ENCODE data around the gene SCD5.

The SCD5 gene

GRCh38 chr4:82623121-82623683 lies 175.4 kb downstream of the SCD5 start:
- Histone ChIP-seq H3K4me3 (no peak overlapping the region), H3K27ac (no peak overlapping the region)

GRCh38 chr4:82621251-82621650 lies 177.3 kb downstream of the SCD5 start:
- H3K36me3 ChIP-seq, result no peaks in the 10 kb centered on the region
- H4K20me1 ChIP-seq, result no peaks in the 10 kb centered on the region

More at GRCh38 chr4:82623121-82623683, 175.4 kb downstream of the SCD5 start:
- Histone ChIP-seq H3K4me2 (peak overlapping the region; percentile 17; the same call in 1 of the 2 replicates), H4K20me1 (no peaks in the 10 kb centered on the region), H3K9me3 (no peaks in the 10 kb centered on the region), H3K4me1 (peaks cover 14% of the 10 kb centered on the region), H3K27me3 (no peaks in the 10 kb centered on the region), H3K9ac (no peak overlapping the region), H3K36me3 (peaks cover 6% of the 10 kb centered on the region; the same call in 1 of the 2 replicates)
- TF ChIP-seq Cebpa-rat (IDR thresholded peaks at IDR 0.05), result no peak

GRCh38 chr4:82620126-82620735 lies 178.4 kb downstream of the SCD5 start:
- Histone ChIP-seq H3K27ac (no peak overlapping the region), H3K36me3 (no peaks in the 10 kb centered on the region), H3K27me3 (no peaks in the 10 kb centered on the region), H3K9ac (no peak overlapping the region), H3K4me3 (no peak overlapping the region), H3K4me2 (no peak overlapping the region), H3K9me3 (no peaks in the 10 kb centered on the region), H3K4me1 (peaks cover 14% of the 10 kb centered on the region), H4K20me1 (no peaks in the 10 kb centered on the region)
- TF ChIP-seq Cebpa-rat (IDR thresholded peaks at IDR 0.05), result no peak

More at GRCh38 chr4:82621251-82621650, 177.3 kb downstream of the SCD5 start:
- H3K9ac ChIP-seq, result no peak overlapping the region
- peaks cover 14% of the 10 kb centered on the region for H3K4me1 ChIP-seq
- H3K9me3 ChIP-seq, result no peaks in the 10 kb centered on the region
- H3K4me2 ChIP-seq, result no peak overlapping the region
- H3K4me3 ChIP-seq, result no peak overlapping the region
- no peak overlapping the region for H3K27ac ChIP-seq
- no peaks in the 10 kb centered on the region for H3K27me3 ChIP-seq
- TF ChIP-seq Cebpa-rat (IDR thresholded peaks at IDR 0.05), result no peak

GRCh38 chr4:82618103-82618720 lies 180.4 kb downstream of the SCD5 start:
- peak overlapping the region; percentile 15; the same call in 1 of the 2 replicates for H3K4me2 ChIP-seq
- H3K27me3 ChIP-seq, result no peaks in the 10 kb centered on the region
- H3K9ac ChIP-seq, result no peak overlapping the region
- H3K4me3 ChIP-seq, result no peak overlapping the region
- H4K20me1 ChIP-seq, result no peaks in the 10 kb centered on the region
- H3K9me3 ChIP-seq, result no peaks in the 10 kb centered on the region
- H3K4me1 ChIP-seq, result peaks cover 10% of the 10 kb centered on the region
- no peak for TF ChIP-seq Cebpa-rat (IDR thresholded peaks at IDR 0.05)
- no peak overlapping the region for H3K27ac ChIP-seq
- H3K36me3 ChIP-seq, result no peaks in the 10 kb centered on the region

- Histone ChIP-seq H3K9ac (no peak overlapping the region), H3K4me3 (no peak overlapping the region), H4K20me1 (no peaks in the 10 kb centered on the region), H3K27me3 (no peaks in the 10 kb centered on the region), H3K27ac (no peak overlapping the region), H3K4me1 (peaks cover 6% of the 10 kb centered on the region), H3K9me3 (no peaks in the 10 kb centered on the region), H3K36me3 (no peaks in the 10 kb centered on the region), H3K4me2 (no peak overlapping the region)
- TF ChIP-seq Cebpa-rat (IDR thresholded peaks at IDR 0.05), result no peak
Observed at GRCh38 chr4:82614838-82615449, 183.7 kb downstream of the SCD5 start.

GRCh38 chr4:82613121-82613520 lies 185.5 kb downstream of the SCD5 start:
- no peak overlapping the region for H3K27ac ChIP-seq
- no peak overlapping the region for H3K4me3 ChIP-seq
- no peaks in the 10 kb centered on the region for H3K36me3 ChIP-seq
- H3K4me1 ChIP-seq, result no peaks in the 10 kb centered on the region; the same call in 1 of the 2 replicates
- H3K27me3 ChIP-seq, result no peaks in the 10 kb centered on the region
- H3K4me2 ChIP-seq, result no peak overlapping the region
- H4K20me1 ChIP-seq, result no peaks in the 10 kb centered on the region
- no peaks in the 10 kb centered on the region for H3K9me3 ChIP-seq
- H3K9ac ChIP-seq, result no peak overlapping the region
- no peak for TF ChIP-seq Cebpa-rat (IDR thresholded peaks at IDR 0.05)

GRCh38 chr4:82611982-82612381 lies 186.6 kb downstream of the SCD5 start:
- H3K4me2 ChIP-seq, result no peak overlapping the region
- TF ChIP-seq Cebpa-rat (IDR thresholded peaks at IDR 0.05), result no peak
- H3K9ac ChIP-seq, result no peak overlapping the region
- no peaks in the 10 kb centered on the region for H3K4me1 ChIP-seq
- no peaks in the 10 kb centered on the region for H3K9me3 ChIP-seq
- no peaks in the 10 kb centered on the region for H4K20me1 ChIP-seq
- no peak overlapping the region for H3K27ac ChIP-seq
- no peaks in the 10 kb centered on the region for H3K36me3 ChIP-seq
- no peak overlapping the region for H3K4me3 ChIP-seq
- no peaks in the 10 kb centered on the region for H3K27me3 ChIP-seq

GRCh38 chr4:82611527-82611926 lies 187.1 kb downstream of the SCD5 start:
- H3K4me2 ChIP-seq, result no peak overlapping the region
- H4K20me1 ChIP-seq, result no peaks in the 10 kb centered on the region
- H3K36me3 ChIP-seq, result no peaks in the 10 kb centered on the region
- no peak overlapping the region for H3K27ac ChIP-seq
- no peak overlapping the region for H3K9ac ChIP-seq
- H3K4me3 ChIP-seq, result no peak overlapping the region
- H3K9me3 ChIP-seq, result no peaks in the 10 kb centered on the region
- no peaks in the 10 kb centered on the region for H3K27me3 ChIP-seq
- H3K4me1 ChIP-seq, result no peaks in the 10 kb centered on the region
- no peak for TF ChIP-seq Cebpa-rat (IDR thresholded peaks at IDR 0.05)

GRCh38 chr4:82610041-82610440 lies 188.6 kb downstream of the SCD5 start:
- H4K20me1 ChIP-seq, result no peaks in the 10 kb centered on the region
- no peaks in the 10 kb centered on the region for H3K36me3 ChIP-seq
- H3K4me1 ChIP-seq, result no peaks in the 10 kb centered on the region
- H3K27ac ChIP-seq, result no peak overlapping the region
- TF ChIP-seq Cebpa-rat (IDR thresholded peaks at IDR 0.05), result no peak
- no peaks in the 10 kb centered on the region for H3K27me3 ChIP-seq
- H3K4me3 ChIP-seq, result no peak overlapping the region
- H3K4me2 ChIP-seq, result no peak overlapping the region
- H3K9ac ChIP-seq, result no peak overlapping the region
- no peaks in the 10 kb centered on the region for H3K9me3 ChIP-seq

- Histone ChIP-seq H3K4me1 (no peaks in the 10 kb centered on the region), H3K9ac (no peak overlapping the region), H3K27ac (no peak overlapping the region), H4K20me1 (no peaks in the 10 kb centered on the region), H3K36me3 (no peaks in the 10 kb centered on the region), H3K4me3 (no peak overlapping the region), H3K27me3 (no peaks in the 10 kb centered on the region), H3K4me2 (no peak overlapping the region), H3K9me3 (no peaks in the 10 kb centered on the region)
- no peak for TF ChIP-seq Cebpa-rat (IDR thresholded peaks at IDR 0.05)
Observed at GRCh38 chr4:82606622-82607021, 192.0 kb downstream of the SCD5 start.
